Mononuclear cell (primary cell): ENCODE measurements around the gene CNGA1. TPM values are rescaled to one million over a fixed set of nuclear protein-coding genes. Genes with fewer than 3 reads are reported as not detected.

Experiments used
- H3K27me3 ChIP-seq: 2 replicates; pipeline ENCODE4 v1.6.0; 2011; ENCODE audit warnings: low read length, control low read depth; ENCODE audit not compliant: insufficient read depth
- H3K4me1 ChIP-seq: 2 replicates; pipeline ENCODE4 v1.5.1; 2011; ENCODE audit warnings: mild to moderate bottlenecking, low read length, control low read depth; ENCODE audit not compliant: insufficient read depth
- H3K4me3 ChIP-seq: 2 replicates; pipeline ENCODE4 v1.5.1; 2011; ENCODE audit warnings: mild to moderate bottlenecking, low read length, moderate library complexity
- H3K9me3 ChIP-seq: 2 replicates; pipeline ENCODE4 v1.5.1; 2011; ENCODE audit warnings: low read depth, mild to moderate bottlenecking, control low read depth, low read length
- total RNA-seq: library from RNA; depleted of rRNA; stranded (reverse); fragments of >200 nt; gene quantifications from one replicate; pipeline ENCODE4 v1.2.3, GENCODE V29; 2012

CNGA1 gene
- total RNA-seq: not detected

DNA sequence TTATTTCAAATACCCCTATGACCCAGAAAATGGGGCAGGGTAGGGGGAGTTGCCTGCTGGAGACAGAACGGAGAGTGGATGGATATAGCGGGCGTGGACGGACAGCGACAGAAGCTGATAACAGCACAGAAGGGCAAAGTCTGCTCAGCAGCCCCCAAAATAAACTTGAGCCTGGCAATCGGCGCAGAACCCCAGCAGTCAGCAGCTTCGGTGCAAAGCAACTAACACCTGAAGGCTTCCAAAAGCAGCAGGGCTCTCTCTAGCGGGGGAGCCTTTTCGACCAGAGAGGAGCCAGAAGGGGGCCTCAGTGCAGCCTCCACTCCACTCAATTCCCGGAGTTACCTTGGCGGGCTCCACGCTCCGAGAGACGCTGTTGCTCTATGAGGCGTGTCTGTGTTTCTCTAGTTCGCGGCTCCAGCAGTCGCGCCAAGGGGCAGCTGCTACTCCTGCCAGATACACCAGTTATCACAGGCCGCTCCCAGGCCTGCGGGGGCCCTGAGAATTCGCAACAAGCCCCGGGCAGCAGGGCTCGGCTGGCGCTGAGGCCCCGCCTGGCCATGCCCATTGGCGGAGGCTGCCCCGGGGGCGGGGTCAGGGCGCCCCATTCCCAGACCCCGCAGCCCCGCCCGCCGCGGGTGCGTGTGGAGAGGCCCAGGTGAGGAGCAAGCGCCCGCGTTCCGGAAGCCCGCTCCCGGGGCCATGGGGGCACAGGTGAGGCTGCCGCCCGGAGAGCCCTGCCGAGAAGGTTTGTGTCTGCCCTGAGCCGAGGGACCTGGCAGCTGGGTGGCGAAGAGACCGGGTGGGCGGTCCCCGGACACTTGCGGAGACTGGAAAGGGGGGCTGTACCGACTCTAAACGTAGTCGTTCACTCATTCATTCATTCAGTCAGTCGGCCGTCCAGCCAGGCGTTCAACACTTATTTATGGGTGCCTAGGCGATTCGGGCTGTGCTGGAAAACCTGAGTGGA is at the start of gene CNGA1, which contains the start of gene NIPAL1:
CNGA1 (minus strand) TSS at position 541 of the 967 bp plus-strand sequence. CDS start 63,992 bp downstream, outside the sequence.
NIPAL1 (plus strand) TSS at position 632 of the 967 bp plus-strand sequence; CDS start at position 700, 68 bp downstream.
- Histone ChIP-seq H3K4me3 (peak within 1 kb of the TSS; percentile 44), H3K27me3 (peaks cover 43% of the 10 kb centered on the region), H3K4me1 (peaks cover 16% of the 10 kb centered on the region), H3K9me3 (no peaks in the 10 kb centered on the region)

DNA sequence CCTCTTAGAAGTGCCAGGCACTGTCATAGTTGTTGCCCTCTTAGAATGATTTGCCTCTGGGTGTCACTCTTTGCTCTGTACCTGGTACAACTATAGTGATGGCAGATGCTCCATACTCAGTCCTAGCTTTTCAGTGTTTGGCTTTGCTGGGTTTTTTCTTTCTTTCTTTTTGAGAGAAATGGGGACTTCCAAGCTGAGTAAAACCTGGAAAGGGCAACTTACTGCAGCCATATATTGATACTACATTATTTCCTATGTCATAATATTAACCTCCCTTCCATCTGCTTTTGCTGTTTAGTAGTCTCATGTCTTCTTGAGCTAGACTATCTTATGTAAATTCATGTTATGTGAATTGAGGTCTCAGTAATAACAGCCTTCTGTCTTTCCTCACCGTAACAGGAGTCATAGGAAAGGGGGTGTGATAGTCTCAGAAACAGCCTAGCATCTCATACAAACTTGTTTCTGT is 49.1 kb upstream of the CNGA1 start:
- H3K27me3 ChIP-seq: no peaks in the 10 kb centered on the region
- H3K4me3 ChIP-seq: no peak overlapping the region
- no peaks in the 10 kb centered on the region for H3K9me3 ChIP-seq
- H3K4me1 ChIP-seq: no peaks in the 10 kb centered on the region

DNA sequence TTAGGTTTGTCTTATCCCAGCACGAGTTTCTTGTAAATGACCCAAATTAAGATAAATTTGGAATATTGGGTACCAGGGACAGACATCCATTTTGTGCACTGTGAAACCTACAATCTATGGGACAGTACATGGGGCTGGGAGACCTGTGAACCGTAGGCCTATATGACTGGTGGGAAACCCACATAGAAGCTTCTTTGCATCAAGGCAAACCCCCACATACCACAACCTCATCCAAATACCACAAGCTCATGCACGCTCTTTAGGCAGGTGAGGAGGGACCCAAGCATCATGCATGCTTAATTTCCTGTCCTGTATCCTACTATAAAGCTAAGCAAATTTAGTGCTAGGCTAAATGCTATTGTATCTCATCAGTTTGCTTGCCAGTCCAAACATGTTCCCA is 47.9 kb upstream of the CNGA1 start:
- Histone ChIP-seq H3K4me1 (no peaks in the 10 kb centered on the region), H3K4me3 (no peak overlapping the region), H3K9me3 (no peaks in the 10 kb centered on the region), H3K27me3 (no peaks in the 10 kb centered on the region)

DNA sequence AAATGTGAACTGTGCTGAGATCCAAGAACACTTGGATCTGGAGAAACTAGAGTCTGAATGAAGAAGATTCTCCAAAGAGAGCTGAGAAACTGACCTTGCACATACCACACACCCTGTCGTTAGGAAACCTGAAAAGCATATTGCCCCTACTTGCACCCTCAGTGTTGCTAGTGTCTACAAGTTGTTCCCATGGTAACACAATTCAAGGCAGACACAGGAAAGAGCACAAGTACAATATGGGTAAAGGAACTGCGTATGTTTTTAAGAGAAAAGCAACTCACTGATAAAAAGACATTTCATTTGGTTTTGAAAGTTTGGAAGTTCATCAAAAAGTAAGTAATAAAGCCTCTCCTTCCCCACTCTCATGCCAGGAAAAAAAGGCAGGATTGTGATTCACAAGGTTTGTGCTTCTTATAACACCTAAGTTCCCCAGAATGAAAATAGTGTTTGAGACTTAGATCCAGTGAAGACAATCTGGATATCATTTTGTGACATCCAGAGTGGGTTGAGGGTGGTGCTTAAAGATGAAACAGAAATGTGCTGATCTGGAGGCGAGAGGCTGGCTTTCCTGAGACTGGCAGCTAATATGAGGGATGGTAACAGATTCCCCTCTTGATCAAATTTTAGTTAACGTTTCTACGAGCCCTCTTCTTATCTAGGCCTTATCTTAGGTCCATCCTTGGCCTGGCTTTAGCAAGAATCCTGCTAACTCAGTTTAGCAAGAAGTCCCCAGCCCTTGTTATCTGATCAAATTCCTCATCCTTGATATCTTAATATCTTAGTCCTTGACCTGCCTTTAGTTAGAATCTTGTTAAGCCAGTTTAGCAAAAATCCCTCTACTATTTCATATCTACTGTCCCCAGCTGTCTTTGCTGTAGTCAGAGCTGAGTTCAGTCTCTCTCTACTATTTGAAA is 42.4 kb upstream of the CNGA1 start:
- no peaks in the 10 kb centered on the region for H3K4me1 ChIP-seq
- H3K27me3 ChIP-seq: no peaks in the 10 kb centered on the region
- H3K4me3 ChIP-seq: no peak overlapping the region
- no peaks in the 10 kb centered on the region for H3K9me3 ChIP-seq

DNA sequence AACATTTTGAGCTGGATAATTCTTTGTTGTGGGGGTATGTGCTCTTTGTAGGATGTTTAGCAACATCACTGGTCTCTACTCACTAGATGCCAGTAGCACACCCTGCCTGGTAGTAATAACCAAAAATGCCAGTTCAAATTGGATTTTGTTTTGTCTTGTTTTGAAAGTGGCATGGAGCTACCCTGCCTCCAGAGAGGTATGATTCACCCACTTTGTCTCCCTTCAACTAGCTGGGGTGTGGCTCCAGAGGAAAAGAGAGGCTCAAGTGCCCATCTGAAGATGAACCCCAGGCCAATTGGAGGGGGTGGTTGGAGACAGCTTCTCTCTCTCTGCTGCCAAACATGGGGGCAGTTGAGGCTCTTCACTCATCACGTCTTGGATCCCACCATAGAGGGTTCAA is 34.6 kb upstream of the CNGA1 start:
- peaks cover 27% of the 10 kb centered on the region for H3K4me1 ChIP-seq
- H3K9me3 ChIP-seq: no peaks in the 10 kb centered on the region
- peaks cover 17% of the 10 kb centered on the region for H3K27me3 ChIP-seq
- H3K4me3 ChIP-seq: no peak overlapping the region

DNA sequence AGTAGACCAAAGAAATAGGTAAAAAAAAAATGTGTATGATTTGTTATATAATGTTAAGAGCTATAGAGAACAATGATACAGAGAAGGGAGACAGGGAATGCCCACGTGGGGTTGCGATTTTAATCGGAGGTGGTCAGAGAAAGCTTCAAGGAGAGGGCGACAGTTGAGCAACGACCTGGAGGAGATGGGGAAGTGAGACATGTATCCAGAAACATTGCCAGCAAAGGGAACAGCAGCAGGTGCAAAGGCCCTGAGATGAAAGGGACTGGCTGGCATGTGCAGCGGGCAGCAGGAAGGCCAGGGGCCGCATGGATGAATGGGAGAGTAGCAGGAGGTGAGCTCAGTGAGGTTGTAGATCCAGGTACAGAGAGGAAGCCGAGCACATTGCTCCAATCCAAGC is 33.0 kb upstream of the CNGA1 start:
- Histone ChIP-seq H3K4me1 (peaks cover 37% of the 10 kb centered on the region), H3K4me3 (no peak overlapping the region), H3K27me3 (peaks cover 33% of the 10 kb centered on the region), H3K9me3 (no peaks in the 10 kb centered on the region)

DNA sequence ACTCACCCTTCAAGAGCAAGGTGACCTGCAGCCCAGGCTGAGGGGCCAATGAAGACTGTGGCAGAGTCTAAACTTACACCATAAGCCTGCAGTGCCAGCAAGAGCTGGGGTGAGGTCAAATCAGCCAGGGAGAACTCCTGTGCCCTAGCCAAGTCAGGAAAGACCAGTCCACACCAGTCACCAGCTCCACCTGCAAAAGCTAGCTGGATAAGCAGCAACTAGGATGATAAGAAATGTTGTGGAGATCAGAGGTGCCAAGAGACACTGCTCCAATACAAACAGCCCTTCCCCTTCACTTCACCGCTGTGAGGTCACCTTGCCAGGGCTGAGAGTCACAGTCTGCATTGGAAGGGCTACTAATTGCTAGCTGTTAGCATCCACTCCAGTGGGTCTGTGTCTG is 31.4 kb upstream of the CNGA1 start:
- H3K4me1 ChIP-seq: peaks cover 47% of the 10 kb centered on the region
- H3K27me3 ChIP-seq: peaks cover 39% of the 10 kb centered on the region
- no peak overlapping the region for H3K4me3 ChIP-seq
- H3K9me3 ChIP-seq: no peaks in the 10 kb centered on the region

DNA sequence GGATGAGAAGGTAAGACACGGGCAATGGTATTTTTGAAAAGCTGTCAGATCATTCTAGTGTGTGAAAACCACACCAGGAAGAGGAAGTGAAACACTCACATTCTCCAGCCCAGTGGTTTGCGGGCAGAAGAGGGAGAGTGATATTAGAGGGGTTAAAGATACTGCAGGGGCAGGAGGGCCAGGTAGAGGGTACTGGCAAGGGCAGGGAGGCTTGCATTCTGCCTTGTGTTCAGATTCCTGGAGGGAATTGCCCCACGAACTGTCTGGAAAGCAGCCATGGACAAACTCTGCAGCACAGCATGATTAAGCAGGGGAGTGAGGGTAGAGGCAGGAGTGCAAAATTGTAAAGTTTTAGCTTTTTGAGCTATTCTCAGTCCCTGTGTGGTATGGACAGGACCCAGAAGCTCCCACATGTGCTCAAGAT is 31.0 kb upstream of the CNGA1 start:
- no peak overlapping the region for H3K4me3 ChIP-seq
- H3K4me1 ChIP-seq: peaks cover 49% of the 10 kb centered on the region
- H3K9me3 ChIP-seq: no peaks in the 10 kb centered on the region
- H3K27me3 ChIP-seq: peaks cover 39% of the 10 kb centered on the region

DNA sequence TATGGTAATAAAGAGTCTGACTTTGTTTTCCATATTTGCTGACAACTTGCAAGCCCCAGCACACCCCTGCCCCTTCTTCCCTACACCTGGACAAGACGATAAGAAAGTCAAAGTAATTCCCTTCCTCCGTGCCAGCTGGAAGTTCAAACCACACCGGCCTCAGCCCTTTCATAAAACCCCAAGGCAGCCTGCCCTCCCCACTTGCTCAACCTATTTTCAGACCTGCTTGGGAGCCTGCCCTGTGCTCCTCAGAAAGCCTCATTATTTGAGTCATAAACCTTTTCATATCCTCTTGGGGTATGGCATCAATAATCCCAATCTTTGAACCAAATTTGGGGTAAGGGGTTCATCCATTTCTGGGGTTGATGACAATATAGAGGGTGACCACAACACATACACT is 29.6 kb upstream of the CNGA1 start:
- H3K27me3 ChIP-seq: peaks cover 35% of the 10 kb centered on the region
- no peak overlapping the region for H3K4me3 ChIP-seq
- H3K9me3 ChIP-seq: no peaks in the 10 kb centered on the region
- H3K4me1 ChIP-seq: peaks cover 49% of the 10 kb centered on the region

DNA sequence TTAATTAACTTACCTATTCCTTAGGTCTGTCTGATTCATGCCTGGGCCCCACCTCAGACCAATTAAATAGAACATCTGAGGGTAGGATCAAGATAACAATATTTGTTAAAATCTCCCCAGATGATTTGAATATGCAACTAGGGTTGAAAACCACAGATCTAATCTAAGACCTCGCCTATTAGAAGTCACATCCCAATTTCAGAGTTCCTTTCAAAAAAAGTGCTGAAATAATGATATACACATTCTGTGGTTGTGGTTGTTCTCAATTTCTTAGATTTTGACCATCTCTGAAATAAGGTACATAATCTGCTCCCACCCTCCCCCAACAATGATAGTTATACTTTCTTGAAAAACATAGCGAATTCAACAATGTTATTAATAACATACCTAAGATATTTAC is 27.8 kb upstream of the CNGA1 start:
- H3K4me1 ChIP-seq: peaks cover 49% of the 10 kb centered on the region
- no peak overlapping the region for H3K4me3 ChIP-seq
- no peaks in the 10 kb centered on the region for H3K9me3 ChIP-seq
- H3K27me3 ChIP-seq: peaks cover 28% of the 10 kb centered on the region

DNA sequence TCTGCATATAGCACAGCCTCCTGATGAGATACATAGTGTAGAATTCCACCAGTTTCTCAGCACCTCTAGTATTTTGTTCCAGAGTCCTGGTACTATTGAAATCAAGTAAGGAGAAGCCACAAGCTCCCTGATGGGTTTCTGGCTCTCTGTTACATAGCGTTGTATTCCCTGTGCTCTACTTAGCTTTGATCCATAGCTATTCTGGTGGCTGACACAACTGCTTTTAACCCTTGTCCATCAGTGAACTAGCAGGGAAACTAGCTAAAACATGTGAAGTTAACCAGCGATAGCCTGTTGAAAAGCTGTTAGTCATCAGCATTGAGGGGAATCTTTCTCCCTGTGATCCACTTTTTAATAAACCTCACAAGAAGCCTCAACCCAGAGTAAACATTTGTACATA is 27.0 kb upstream of the CNGA1 start:
- H3K4me1 ChIP-seq: peaks cover 47% of the 10 kb centered on the region
- no peak overlapping the region for H3K4me3 ChIP-seq
- no peaks in the 10 kb centered on the region for H3K9me3 ChIP-seq
- peaks cover 28% of the 10 kb centered on the region for H3K27me3 ChIP-seq

DNA sequence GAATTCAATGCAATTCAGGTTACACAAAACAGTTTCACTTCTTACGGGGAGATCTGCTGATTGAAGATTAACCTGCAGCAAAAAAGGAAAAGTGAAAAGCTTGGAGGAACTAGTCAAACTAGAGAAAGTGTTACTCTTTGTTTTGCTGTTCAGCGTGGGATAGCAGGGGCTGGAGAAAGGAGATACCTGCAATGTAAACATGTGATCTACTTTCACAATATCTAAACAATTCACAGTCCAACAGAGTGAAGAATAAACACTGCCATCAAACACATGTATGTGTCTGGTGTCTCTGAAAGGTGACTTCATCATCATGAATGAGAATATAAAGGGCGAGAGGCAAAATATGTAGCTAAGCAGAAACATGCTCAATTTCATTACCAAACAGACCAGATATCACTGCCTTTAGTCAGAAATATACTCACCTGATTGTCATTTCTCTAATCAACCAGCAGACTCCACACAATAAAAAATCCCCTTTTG is 26.5 kb upstream of the CNGA1 start:
- H3K4me1 ChIP-seq: peaks cover 42% of the 10 kb centered on the region
- peaks cover 28% of the 10 kb centered on the region for H3K27me3 ChIP-seq
- H3K4me3 ChIP-seq: no peak overlapping the region
- H3K9me3 ChIP-seq: no peaks in the 10 kb centered on the region

DNA sequence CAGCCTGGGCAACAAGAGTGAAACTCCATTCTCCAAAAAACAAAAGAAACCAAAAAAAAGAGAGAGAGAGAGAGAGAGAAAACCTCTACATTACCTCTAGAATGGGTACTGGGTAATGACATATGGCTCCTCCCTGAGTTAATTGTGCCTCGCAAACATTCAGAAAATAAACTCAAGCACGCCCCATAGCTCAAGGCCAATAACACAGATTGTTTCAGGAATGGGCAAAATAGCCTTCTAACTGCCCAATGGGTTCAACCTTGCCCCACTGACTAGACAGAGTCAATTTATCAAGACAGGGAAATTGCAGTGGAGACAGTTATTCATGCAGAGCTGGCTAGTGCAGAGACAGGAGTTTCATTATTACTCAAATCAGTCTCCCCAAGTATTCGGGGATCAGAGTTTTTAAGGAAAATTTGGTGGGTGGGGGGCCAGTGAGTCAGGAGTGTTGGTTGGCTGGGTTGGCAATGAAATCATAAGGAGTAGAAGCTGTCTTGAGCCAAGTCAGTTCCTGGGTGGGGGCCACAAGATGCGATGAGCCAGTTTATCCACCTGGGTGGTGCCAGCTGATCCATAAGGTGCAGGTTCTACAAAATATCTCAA is 25.2 kb upstream of the CNGA1 start:
- Histone ChIP-seq H3K4me1 (peaks cover 34% of the 10 kb centered on the region), H3K9me3 (no peaks in the 10 kb centered on the region), H3K27me3 (peaks cover 27% of the 10 kb centered on the region), H3K4me3 (no peak overlapping the region)

DNA sequence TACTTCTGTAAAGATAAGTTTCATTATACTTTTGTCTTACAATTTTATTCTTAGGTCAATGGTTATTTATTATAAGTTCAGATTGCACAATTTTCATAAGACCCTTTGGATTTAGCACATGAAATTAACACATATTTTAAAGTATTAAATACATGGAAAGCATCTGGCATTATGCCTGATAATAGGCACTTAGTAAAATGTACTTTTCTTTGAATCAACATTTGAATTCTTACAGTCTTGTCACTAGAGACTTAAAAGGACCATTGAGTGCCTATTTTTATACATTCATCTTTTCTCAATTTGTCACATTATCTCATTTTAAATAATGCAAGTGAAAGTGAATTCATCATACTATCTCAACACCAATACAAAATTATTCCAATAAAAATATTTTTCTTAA is 23.1 kb upstream of the CNGA1 start:
- H3K4me1 ChIP-seq: peaks cover 24% of the 10 kb centered on the region
- no peak overlapping the region for H3K4me3 ChIP-seq

More for the DNA sequence above, 23.1 kb upstream of the CNGA1 start:
- no peaks in the 10 kb centered on the region for H3K9me3 ChIP-seq
- peaks cover 7% of the 10 kb centered on the region for H3K27me3 ChIP-seq
